H9 (cell line): ENCODE measurements around the gene TXNL4A. TPM values are rescaled to one million over a fixed set of nuclear protein-coding genes. Genes with fewer than 3 reads are reported as not detected.

ENCODE experiments used
- DNase-seq: peaks from one replicate; pipeline ENCODE4 v3.0.0-alpha.2; 2017
- H2AFZ ChIP-seq: one replicate; pipeline ENCODE4 v1.6.1; 2013; ENCODE audit warnings: mild to moderate bottlenecking, low read length, control low read depth, moderate library complexity
- H2AK5ac ChIP-seq: 2 replicates; pipeline ENCODE4 v1.6.1; 2013; ENCODE audit warnings: low read length, control low read depth, mixed read lengths; ENCODE audit not compliant: insufficient read length
- H2BK120ac ChIP-seq: one replicate; pipeline ENCODE4 v1.6.1; 2013; ENCODE audit warnings: low read depth, mild to moderate bottlenecking, low read length, control low read depth, inconsistent platforms; ENCODE audit not compliant: poor library complexity, severe bottlenecking
- H2BK12ac ChIP-seq: 2 replicates; pipeline ENCODE4 v1.6.1; 2013; ENCODE audit warnings: low read length, control low read depth, mixed read lengths, low read depth; ENCODE audit not compliant: insufficient read length
- H2BK15ac ChIP-seq: 2 replicates; pipeline ENCODE4 v1.6.1; 2013; ENCODE audit warnings: low read depth, low read length, control low read depth
- H2BK20ac ChIP-seq: one replicate; pipeline ENCODE4 v1.6.1; 2013; ENCODE audit warnings: low read depth, mild to moderate bottlenecking, low read length, control low read depth, inconsistent platforms; ENCODE audit not compliant: poor library complexity, severe bottlenecking
- H2BK5ac ChIP-seq: 2 replicates; pipeline ENCODE4 v1.6.1; 2013; ENCODE audit warnings: low read length, control low read depth, mixed read lengths; ENCODE audit not compliant: insufficient read length
- H3K14ac ChIP-seq: 2 replicates; pipeline ENCODE4 v1.6.1; 2013; ENCODE audit warnings: low read length, control low read depth; ENCODE audit not compliant: insufficient read depth
- H3K18ac ChIP-seq: 2 replicates; pipeline ENCODE4 v1.6.1; 2013; ENCODE audit warnings: low read depth, mild to moderate bottlenecking, mixed read lengths, low read length, control low read depth; ENCODE audit not compliant: insufficient read length
- H3K23ac ChIP-seq: 2 replicates; pipeline ENCODE4 v1.6.1; 2013; ENCODE audit warnings: low read length, control low read depth, mixed read lengths, low read depth; ENCODE audit not compliant: insufficient read length
- H3K23me2 ChIP-seq: 2 replicates; pipeline ENCODE4 v1.6.1; 2013; ENCODE audit warnings: low read depth, mild to moderate bottlenecking, mixed read lengths, low read length, control low read depth; ENCODE audit not compliant: insufficient read length, poor library complexity, severe bottlenecking
- H3K27ac ChIP-seq: 2 replicates; pipeline ENCODE4 v1.5.1; 2013; ENCODE audit warnings: low read length, control low read depth, mixed read lengths, low read depth; ENCODE audit not compliant: insufficient read length
- H3K27me3 ChIP-seq: 2 replicates; pipeline ENCODE4 v1.6.1; 2013; ENCODE audit warnings: low read length, control low read depth, inconsistent platforms; ENCODE audit not compliant: insufficient read depth
- H3K4ac ChIP-seq: 2 replicates; pipeline ENCODE4 v1.6.1; 2013; ENCODE audit warnings: low read depth, mild to moderate bottlenecking, control low read depth, inconsistent platforms, low read length, moderate library complexity
- H3K4me1 ChIP-seq: 2 replicates; pipeline ENCODE4 v1.6.1; 2013; ENCODE audit warnings: low read length, control low read depth, inconsistent platforms; ENCODE audit not compliant: insufficient read depth
- H3K4me2 ChIP-seq: 2 replicates; pipeline ENCODE4 v1.6.1; 2013; ENCODE audit warnings: low read length, control low read depth, mixed read lengths; ENCODE audit not compliant: insufficient read length, insufficient read depth
- H3K56ac ChIP-seq: 2 replicates; pipeline ENCODE4 v1.6.1; 2013; ENCODE audit warnings: low read depth, mild to moderate bottlenecking, mixed read lengths, low read length, control low read depth; ENCODE audit not compliant: insufficient read length
- H3K79me1 ChIP-seq: 2 replicates; pipeline ENCODE4 v1.6.1; 2013; ENCODE audit warnings: low read depth, mild to moderate bottlenecking, moderate library complexity, low read length, control low read depth, inconsistent platforms; ENCODE audit not compliant: insufficient read depth, poor library complexity, severe bottlenecking
- H3K79me2 ChIP-seq: 2 replicates; pipeline ENCODE4 v1.6.1; 2013; ENCODE audit warnings: low read length, control low read depth, inconsistent platforms; ENCODE audit not compliant: insufficient read depth
- H3K9ac ChIP-seq: 2 replicates; pipeline ENCODE4 v1.6.1; 2013; ENCODE audit warnings: low read length, control low read depth, mixed read lengths; ENCODE audit not compliant: insufficient read length; ENCODE audit errors: extremely low read depth
- H3K9me3 ChIP-seq: one replicate; pipeline ENCODE4 v1.6.1; 2013; ENCODE audit warnings: low read depth, low read length, inconsistent platforms; ENCODE audit not compliant: control insufficient read depth
- H3T11ph ChIP-seq: one replicate; pipeline ENCODE4 v1.6.1; 2013; ENCODE audit warnings: mild to moderate bottlenecking, low read length, control low read depth, inconsistent platforms
- H4K20me1 ChIP-seq: one replicate; pipeline ENCODE4 v1.6.1; 2013; ENCODE audit not compliant: control insufficient read depth, insufficient read length, insufficient read depth
- H4K5ac ChIP-seq: 2 replicates; pipeline ENCODE4 v1.6.1; 2013; ENCODE audit warnings: low read depth, mild to moderate bottlenecking, mixed read lengths, low read length, control low read depth; ENCODE audit not compliant: insufficient read length
- H4K8ac ChIP-seq: replicated peaks from 2 replicates; pipeline ENCODE4 v1.6.1; 2013; ENCODE audit warnings: low read length, control low read depth, mixed read lengths, low read depth; ENCODE audit not compliant: insufficient read length
- H4K91ac ChIP-seq: 2 replicates; pipeline ENCODE4 v1.6.1; 2013; ENCODE audit warnings: low read depth, mild to moderate bottlenecking, moderate library complexity, mixed read lengths, low read length, control low read depth; ENCODE audit not compliant: insufficient read length
- H3K27ac Mint-ChIP-seq, 3 experiments: 2 replicates in 2 of 3; 3 replicates in 1 of 3; pipeline ENCODE4 v1.8.0; 2020 to 2021; ENCODE audit warnings: mixed read lengths in 3 of 3, mild to moderate bottlenecking in 1 of 3, moderate library complexity in 1 of 3
- H3K27me3 Mint-ChIP-seq: 2 replicates; pipeline ENCODE4 v1.8.0; 2021; ENCODE audit warnings: low read depth, mild to moderate bottlenecking, moderate library complexity, mixed read lengths
- H3K36me3 Mint-ChIP-seq, 3 experiments: 2 replicates in 2 of 3; 3 replicates in 1 of 3; pipeline ENCODE4 v1.8.0; 2020 to 2021; ENCODE audit warnings: low read depth in 3 of 3, mixed read lengths in 3 of 3; ENCODE audit not compliant: insufficient read depth in 1 of 3
- H3K4me1 Mint-ChIP-seq, 2 experiments: 2 replicates each; pipeline ENCODE4 v1.8.0; 2020; ENCODE audit warnings: mixed read lengths in 2 of 2
- H3K4me3 Mint-ChIP-seq, 2 experiments: 2 replicates in 1 of 2; 3 replicates in 1 of 2; pipeline ENCODE4 v1.8.0; 2020 to 2021; ENCODE audit warnings: mild to moderate bottlenecking in 2 of 2, mixed read lengths in 2 of 2, moderate library complexity in 1 of 2
- H3K9me3 Mint-ChIP-seq, 2 experiments: 2 replicates in 1 of 2; 3 replicates in 1 of 2; pipeline ENCODE4 v1.8.0; 2020; ENCODE audit warnings: mild to moderate bottlenecking in 2 of 2, mixed read lengths in 2 of 2, moderate library complexity in 1 of 2
- WGBS: extraction: QIAGEN DNeasy Blood & Tissue Kit; methylation state at CpG from one replicate; pipeline ENCODE4 v1.1.7; 2013; ENCODE audit warnings: missing lambda C conversion rate, low lambda C conversion rate, mixed read lengths; ENCODE audit not compliant: insufficient read length; ENCODE audit errors: extremely low coverage; 5-methylcytosine and 5-hydroxymethylcytosine counted together
- total RNA-seq: library from RNA; stranded (reverse); gene quantifications from 2 replicates; pipeline ENCODE4 v1.2.1, GENCODE V29; 2021
- TF ChIP-seq, protein P1 (sequence below): fragments of 200-600 bp; sonication (generic); conservative IDR thresholded peaks from 3 replicates; pipeline ENCODE4 v1.8.0; 2021; ENCODE audit warnings: antibody characterized with exemption, mild to moderate bottlenecking

Gene TXNL4A
- total RNA-seq, 1 experiment from 2014 or later = 163 TPM

DNA sequence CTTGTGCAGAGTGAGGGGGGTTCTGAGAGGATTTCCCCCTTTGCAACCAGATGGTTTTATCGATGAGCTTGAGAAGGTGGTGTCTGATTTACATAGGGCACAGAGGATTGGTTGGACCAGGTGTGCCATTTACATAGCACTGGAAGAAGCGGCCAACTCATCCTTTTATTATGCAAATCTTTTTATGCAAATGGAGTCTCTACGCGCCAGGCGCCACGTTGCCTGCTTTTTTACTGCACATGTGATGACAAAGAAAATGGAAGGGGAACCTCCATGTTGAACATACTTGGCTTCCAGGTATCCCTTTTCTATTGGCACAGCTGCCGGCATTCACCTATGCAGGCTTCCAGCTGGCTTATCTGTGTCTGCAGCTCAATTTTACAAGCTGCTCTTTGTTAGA is 18.4 kb upstream of the TXNL4A start:
- peak; percentile 61 for DNase-seq
- no peak overlapping the region for H3K9ac ChIP-seq
- H4K5ac ChIP-seq = no peak overlapping the region
- H4K91ac ChIP-seq = no peak overlapping the region
- H3K23ac ChIP-seq = no peak overlapping the region
- H3K4ac ChIP-seq = no peak overlapping the region
- no peak overlapping the region for H3K14ac ChIP-seq
- H2BK120ac ChIP-seq = no peak overlapping the region
- no peaks in the 10 kb centered on the region for H4K20me1 ChIP-seq
- peaks cover 5 to 37% (median 10%) of the 10 kb centered on the region in 3 experiments for H3K36me3 Mint-ChIP-seq
- H2AFZ ChIP-seq = no peak overlapping the region
- H4K8ac ChIP-seq = no peak overlapping the region
- H3K27ac Mint-ChIP-seq = peak overlapping the region in 1 of 3 experiments; percentile 85; a peak in 3 of 7 replicates
- H3K4me2 ChIP-seq = no peak overlapping the region
- no peaks in the 10 kb centered on the region for H3K23me2 ChIP-seq
- H3K79me2 ChIP-seq = no peaks in the 10 kb centered on the region
- no peaks in the 10 kb centered on the region; the same call in 1 of the 2 replicates for H3K4me1 ChIP-seq
- no peak overlapping the region for H2BK15ac ChIP-seq
- H3K27ac ChIP-seq = no peak overlapping the region
- H3K56ac ChIP-seq = no peak overlapping the region
- H3K79me1 ChIP-seq = no peaks in the 10 kb centered on the region
- H3K4me1 Mint-ChIP-seq = peaks cover 13 to 21% of the 10 kb centered on the region in 2 experiments
- no peak overlapping the region for H3K18ac ChIP-seq
- WGBS = no CpG with 5 or more reads among the region's 7 CpGs
- no peaks in the 10 kb centered on the region for H3K9me3 ChIP-seq
- H3K27me3 Mint-ChIP-seq = peaks cover 3% of the 10 kb centered on the region
- no peak overlapping the region for H3T11ph ChIP-seq
- H3K4me3 Mint-ChIP-seq = no peak overlapping the region
- no peaks in the 10 kb centered on the region for H3K27me3 ChIP-seq
- no peak overlapping the region for H2AK5ac ChIP-seq
- no peak overlapping the region for H2BK20ac ChIP-seq
- H2BK5ac ChIP-seq = no peak overlapping the region
- peaks cover 53 to 54% of the 10 kb centered on the region in 2 experiments for H3K9me3 Mint-ChIP-seq
- H2BK12ac ChIP-seq = no peak overlapping the region
- TF ChIP-seq, protein P1, sequence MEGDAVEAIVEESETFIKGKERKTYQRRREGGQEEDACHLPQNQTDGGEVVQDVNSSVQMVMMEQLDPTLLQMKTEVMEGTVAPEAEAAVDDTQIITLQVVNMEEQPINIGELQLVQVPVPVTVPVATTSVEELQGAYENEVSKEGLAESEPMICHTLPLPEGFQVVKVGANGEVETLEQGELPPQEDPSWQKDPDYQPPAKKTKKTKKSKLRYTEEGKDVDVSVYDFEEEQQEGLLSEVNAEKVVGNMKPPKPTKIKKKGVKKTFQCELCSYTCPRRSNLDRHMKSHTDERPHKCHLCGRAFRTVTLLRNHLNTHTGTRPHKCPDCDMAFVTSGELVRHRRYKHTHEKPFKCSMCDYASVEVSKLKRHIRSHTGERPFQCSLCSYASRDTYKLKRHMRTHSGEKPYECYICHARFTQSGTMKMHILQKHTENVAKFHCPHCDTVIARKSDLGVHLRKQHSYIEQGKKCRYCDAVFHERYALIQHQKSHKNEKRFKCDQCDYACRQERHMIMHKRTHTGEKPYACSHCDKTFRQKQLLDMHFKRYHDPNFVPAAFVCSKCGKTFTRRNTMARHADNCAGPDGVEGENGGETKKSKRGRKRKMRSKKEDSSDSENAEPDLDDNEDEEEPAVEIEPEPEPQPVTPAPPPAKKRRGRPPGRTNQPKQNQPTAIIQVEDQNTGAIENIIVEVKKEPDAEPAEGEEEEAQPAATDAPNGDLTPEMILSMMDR = no peak
